Measurements from ENCODE around the gene GPATCH8. TPM values are rescaled to one million over a fixed set of nuclear protein-coding genes. Genes with fewer than 3 reads are reported as not detected.

The GPATCH8 gene
- total RNA-seq, 1 experiment from 2014 or later = 39.4 TPM

GRCh38 chr17:44546671-44547606 is 43.7 kb upstream of the GPATCH8 start:
- Histone ChIP-seq H3K9me3 (ENCODE audit: insufficient read depth, low read depth) (no peaks in the 10 kb centered on the region; the same call in 1 of the 2 replicates), H3K4me2 (peak overlapping the region; percentile 56), H2AFZ (peak overlapping the region; percentile 73), H4K20me1 (ENCODE audit: insufficient read depth) (no peaks in the 10 kb centered on the region), H3K36me3 (ENCODE audit: low read depth) (no peaks in the 10 kb centered on the region), H3K79me2 (ENCODE audit: low read depth) (no peaks in the 10 kb centered on the region), H3K27ac (peak overlapping the region; percentile 76), H3K4me1 (replicated peaks; ENCODE audit: insufficient read depth) (peaks cover 75% of the 10 kb centered on the region), H3K4me3 (no peak overlapping the region), H3K27me3 (ENCODE audit: insufficient read depth, low read depth) (no peaks in the 10 kb centered on the region), H3K9me2 (ENCODE audit: insufficient read depth) (no peaks in the 10 kb centered on the region), H3F3A (ENCODE audit: insufficient read depth, low read depth) (peaks cover 51% of the 10 kb centered on the region)
- no TSS peak for BruUV-seq (replicated peaks)
- TF ChIP-seq EZH2 (IDR thresholded peaks at IDR 0.05; ENCODE audit: low read depth) = no peak
- no peak for TF ChIP-seq CTCF (conservative IDR thresholded peaks at IDR 0.05)
- CTCF ChIA-PET = interaction anchor here (0.6 kb wide), 1 partner anchor 13 kb away, joined by 3 read pairs; no protein-coding TSS in a partner anchor
- POLR2A ChIA-PET (ENCODE audit: unreplicated experiment) = interaction anchor here (0.8 kb wide), 1 partner anchor 1186 kb away, joined by 4 read pairs; no protein-coding TSS in a partner anchor
- DNase-seq = peak in 1 of 2 experiments; percentile 34
- intact Hi-C loops (cut with micrococcal nuclease; ENCODE audit: unreplicated experiment) = no loop called here

- BruUV-seq (replicated peaks) = TSS peak; percentile 62
- Histone ChIP-seq H3K27me3 (ENCODE audit: insufficient read depth, low read depth) (no peaks in the 10 kb centered on the region), H3K9me3 (ENCODE audit: insufficient read depth, low read depth) (no peaks in the 10 kb centered on the region; the same call in 1 of the 2 replicates), H3F3A (ENCODE audit: insufficient read depth, low read depth) (peaks cover 48% of the 10 kb centered on the region), H2AFZ (no peak overlapping the region), H4K20me1 (ENCODE audit: insufficient read depth) (no peaks in the 10 kb centered on the region), H3K36me3 (ENCODE audit: low read depth) (no peaks in the 10 kb centered on the region), H3K4me3 (peak overlapping the region; percentile 8; the same call in 1 of the 2 replicates), H3K27ac (peak overlapping the region; percentile 97), H3K9me2 (ENCODE audit: insufficient read depth) (no peaks in the 10 kb centered on the region), H3K4me2 (peak overlapping the region; percentile 74), H3K79me2 (ENCODE audit: low read depth) (no peaks in the 10 kb centered on the region), H3K4me1 (replicated peaks; ENCODE audit: insufficient read depth) (peaks cover 81% of the 10 kb centered on the region)
- TF ChIP-seq CTCF (conservative IDR thresholded peaks at IDR 0.05) (no peak), EZH2 (IDR thresholded peaks at IDR 0.05; ENCODE audit: low read depth) (no peak)
- CTCF ChIA-PET = interaction anchor here (0.6 to 1.2 kb wide), 2 partner anchors 8 to 22 kb away, joined by 4 to 8 read pairs; no protein-coding TSS in a partner anchor
- intact Hi-C loops (cut with micrococcal nuclease; ENCODE audit: unreplicated experiment) = no loop called here
- POLR2A ChIA-PET (ENCODE audit: unreplicated experiment) = interaction anchor here (0.5 to 1.4 kb wide), 4 partner anchors 13 to 629 kb away, joined by 5 to 9 read pairs (median 8); partner anchors contain the start of gene FZD2
- no peak for DNase-seq
These were observed 40.8 kb upstream of the GPATCH8 start for GRCh38 chr17:44543905-44544523.

GRCh38 chr17:44543213-44543904 is 40.2 kb upstream of the GPATCH8 start:
- peak; percentile 79 to 96 for DNase-seq
- Histone ChIP-seq H3K27me3 (ENCODE audit: insufficient read depth, low read depth) (no peaks in the 10 kb centered on the region), H3K27ac (peak overlapping the region; percentile 97), H3K4me2 (peak overlapping the region; percentile 74), H2AFZ (peak overlapping the region; percentile 3; the same call in 1 of the 2 replicates), H4K20me1 (ENCODE audit: insufficient read depth) (no peaks in the 10 kb centered on the region), H3K79me2 (ENCODE audit: low read depth) (no peaks in the 10 kb centered on the region), H3K9me2 (ENCODE audit: insufficient read depth) (no peaks in the 10 kb centered on the region), H3K9me3 (ENCODE audit: insufficient read depth, low read depth) (no peaks in the 10 kb centered on the region; the same call in 1 of the 2 replicates), H3F3A (ENCODE audit: insufficient read depth, low read depth) (peaks cover 43% of the 10 kb centered on the region), H3K4me1 (replicated peaks; ENCODE audit: insufficient read depth) (peaks cover 75% of the 10 kb centered on the region), H3K4me3 (peak overlapping the region; percentile 8; the same call in 1 of the 2 replicates), H3K36me3 (ENCODE audit: low read depth) (no peaks in the 10 kb centered on the region)
- CTCF ChIA-PET = interaction anchor here (0.6 kb wide), 1 partner anchor 94 kb away, joined by 4 read pairs; no protein-coding TSS in a partner anchor
- BruUV-seq (replicated peaks) = no TSS peak
- POLR2A ChIA-PET (ENCODE audit: unreplicated experiment) = interaction anchor here (0.5 to 1.4 kb wide), 6 partner anchors 14 to 630 kb away, joined by 3 to 9 read pairs (median 6); partner anchors contain the start of gene FZD2
- intact Hi-C loops (cut with micrococcal nuclease; ENCODE audit: unreplicated experiment) = no loop called here
- no peak for TF ChIP-seq EZH2 (IDR thresholded peaks at IDR 0.05; ENCODE audit: low read depth)
- TF ChIP-seq CTCF (conservative IDR thresholded peaks at IDR 0.05) = no peak
